SK-N-MC (cell line): ENCODE data around the gene PRSS12.

ENCODE experiments used
- EZH2 ChIP-seq: fragments of 200-600 bp; sonication (generic); IDR thresholded peaks from one replicate; pipeline ENCODE4 v1.6.1; 2017; ENCODE audit warnings: antibody characterized with exemption
- POLR2AphosphoS5 ChIP-seq: IDR thresholded peaks from 2 replicates; pipeline ENCODE4 v1.6.1; 2012; ENCODE audit warnings: mild to moderate bottlenecking, low read depth, low read length, borderline replicate concordance

GRCh38 chr4:118264096-118264495 lies 88.7 kb downstream of the PRSS12 start:
- no peak for TF ChIP-seq EZH2
- no peak for TF ChIP-seq POLR2AphosphoS5
